Right lobe of liver (tissue), 6 donors: ENCODE results near the gene CYB5R3. TPM values are rescaled to one million over a fixed set of nuclear protein-coding genes. Genes with fewer than 3 reads are reported as not detected.
"Not testable (repeated sequence)": the region's sequence is repeated elsewhere in the genome, so short reads cannot be mapped to it uniquely, and the experiment has no call there.

ENCODE experiments used
- ATAC-seq, 4 donors: fragments of 200-7000 bp; cut with Tn5 transposase; one replicate each; pipeline ENCODE4 v1.9.1; 2020; ENCODE audit warnings: mild to moderate bottlenecking in 4 of 4, moderate library complexity in 4 of 4
- DNase-seq, 3 donors: peaks; one replicate each; pipeline ENCODE4 v3.0.0-alpha.2; 2020
- H3K27ac ChIP-seq, 3 donors: fragments of 200-600 bp; one replicate each; pipeline ENCODE4 v1.8.0; 2022
- H3K27me3 ChIP-seq, 2 donors: fragments of 200-600 bp; one replicate each; pipeline ENCODE4 v1.8.0; 2022
- H3K36me3 ChIP-seq, 4 donors: fragments of 200-600 bp; sonication (generic) in 1 of 4; one replicate each; pipeline versions ENCODE4 v1.5.1 to v1.8.0; 2017 to 2022; ENCODE audit warnings: control low read depth in 1 of 4
- H3K4me1 ChIP-seq, 4 donors: fragments of 200-600 bp; sonication (generic) in 1 of 4; one replicate each; pipeline versions ENCODE4 v1.5.1 to v1.8.0; 2017 to 2022; ENCODE audit warnings: control low read depth in 1 of 4
- H3K4me3 ChIP-seq, 3 donors: fragments of 200-600 bp; one replicate each; pipeline ENCODE4 v1.8.0; 2022
- H3K9me3 ChIP-seq, 4 donors: fragments of 200-600 bp; sonication (generic) in 1 of 4; one replicate each; pipeline versions ENCODE4 v1.5.1 to v1.8.0; 2017 to 2022; ENCODE audit warnings: control low read depth in 1 of 4
- CTCF ChIP-seq, 4 donors: fragments of 200-600 bp in 3 of 4; fragments of 450-650 bp in 1 of 4; IDR thresholded peaks; one replicate each; pipeline versions ENCODE4 v1.5.1 to v1.8.0; 2016 to 2022; ENCODE audit warnings: antibody characterized with exemption in 4 of 4, mild to moderate bottlenecking in 2 of 4
- POLR2A ChIP-seq: fragments of 450-650 bp; IDR thresholded peaks from one replicate; pipeline ENCODE4 v1.6.1; 2017; ENCODE audit warnings: antibody characterized with exemption, mild to moderate bottlenecking
- WGBS: methylation state at CpG from one replicate; pipeline ENCODE4 v1.1.6; 2018; ENCODE audit warnings: low coverage, low lambda C conversion rate; ENCODE audit not compliant: insufficient coverage; ENCODE audit errors: missing lambda C conversion rate; 5-methylcytosine and 5-hydroxymethylcytosine counted together
- intact Hi-C, 2 donors: fragments of 100-400 bp; cut with DNase I; formaldehyde crosslinking; loops; one replicate each; pipeline versions ENCODE4 v1.11.2 to v1.14.1; 2022
- total RNA-seq, 6 experiments: library from RNA; depleted of rRNA in 2 of 6; stranded (reverse); fragments of >200 nt in 2 of 6; fragmentation: NEBNext Ultra II Directional in 3 of 6; extraction: Animal tissue kit (Norgen Biotek cat#: 25700) in 3 of 6; gene quantifications; one replicate each; pipeline versions ENCODE4 v1.1.0 to v1.2.4, GENCODE V29; 2016 to 2023
- donor health status: DM: no; HTN: yes; CAD: no.
- donor health status: DM: no; HTN: no; CAD: no.
- donor health status: DM: no; HTN: no; CAD: no.
- donor health status: DM: no; HTN: yes; CAD: no.
- donor health status: DM: no; HTN: yes; CAD: no.

Gene CYB5R3
- total RNA-seq, 6 experiments from 2014 or later = 146 to 211 (median 170) TPM

- H3K27me3 ChIP-seq = no peaks in the 10 kb centered on the region
- DNase-seq = no peak
- intact Hi-C loops = no loop called here
Measured at GRCh38 chr22:42611051-42611450, 38.1 kb downstream of the CYB5R3 start.

DNA sequence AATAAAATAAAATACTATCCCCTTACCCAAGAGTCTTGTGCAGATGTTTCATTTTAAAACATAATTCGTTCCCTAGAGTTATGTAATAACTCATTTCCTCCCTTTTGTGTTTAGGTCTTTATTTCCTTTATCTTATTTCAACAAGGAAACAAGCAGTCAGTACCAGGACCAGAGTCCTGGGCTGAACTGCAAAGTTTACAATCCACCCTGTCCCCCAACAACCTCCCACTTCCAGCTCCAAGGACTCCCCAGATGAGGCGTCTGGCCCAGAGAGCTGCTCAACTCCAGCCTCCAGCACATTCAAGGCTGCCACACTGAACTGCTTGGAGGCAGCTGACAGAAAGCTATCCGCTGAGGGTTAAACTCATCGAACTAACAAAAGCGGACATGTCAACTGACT, 39.0 kb downstream of the CYB5R3 start:
- Histone ChIP-seq H3K4me1 (peaks cover 0 to 24% (median 15%) of the 10 kb centered on the region in 4 donors), H3K9me3 (no peaks in the 10 kb centered on the region), H3K27ac (no peak overlapping the region), H3K36me3 (no peaks in the 10 kb centered on the region), H3K4me3 (no peak overlapping the region), H3K27me3 (no peaks in the 10 kb centered on the region)
- TF ChIP-seq POLR2A (no peak), CTCF (IDR thresholded peaks at IDR 0.05) (no peak)
- WGBS = 49% methylated on average over 5 of the region's 5 CpGs
- ATAC-seq = no peak
- no peak for DNase-seq
- intact Hi-C loops = no loop called here

More at GRCh38 chr22:42611051-42611450, 38.1 kb downstream of the CYB5R3 start:
- Histone ChIP-seq H3K27ac (no peak overlapping the region), H3K9me3 (no peaks in the 10 kb centered on the region), H3K36me3 (no peaks in the 10 kb centered on the region), H3K4me1 (peaks cover 0 to 28% (median 17%) of the 10 kb centered on the region in 4 donors), H3K4me3 (no peak overlapping the region)
- no peak for ATAC-seq
- WGBS = 86% methylated on average over 1 of the region's 1 CpG
- no peak for TF ChIP-seq CTCF (IDR thresholded peaks at IDR 0.05)
- no peak for TF ChIP-seq POLR2A

- WGBS = 45% methylated on average over 3 of the region's 11 CpGs
Measured at GRCh38 chr22:42608823-42609361, 40.3 kb downstream of the CYB5R3 start.

GRCh38 chr22:42608136-42608822, 40.9 kb downstream of the CYB5R3 start:
- no peak overlapping the region for H3K27ac ChIP-seq

More at GRCh38 chr22:42608823-42609361, 40.3 kb downstream of the CYB5R3 start:
- intact Hi-C loops = no loop called here
- TF ChIP-seq CTCF (IDR thresholded peaks at IDR 0.05) = no peak
- no peak for TF ChIP-seq POLR2A
- H3K27ac ChIP-seq = no peak overlapping the region
- ATAC-seq = no peak
- peaks cover 0 to 24% (median 15%) of the 10 kb centered on the region in 4 donors for H3K4me1 ChIP-seq
- H3K27me3 ChIP-seq = no peaks in the 10 kb centered on the region
- no peaks in the 10 kb centered on the region for H3K36me3 ChIP-seq
- no peak overlapping the region for H3K4me3 ChIP-seq
- H3K9me3 ChIP-seq = no peaks in the 10 kb centered on the region
- DNase-seq = no peak

GRCh38 chr22:42607641-42608040, 41.6 kb downstream of the CYB5R3 start:
- ATAC-seq, DNase-seq, H3K27me3 ChIP-seq, H3K27ac ChIP-seq, intact Hi-C loops, H3K9me3 ChIP-seq, H3K36me3 ChIP-seq, H3K4me3 ChIP-seq: not testable (repeated sequence)
- peaks cover 0 to 17% (median 6%) of the 10 kb centered on the region in 4 donors for H3K4me1 ChIP-seq
- WGBS = no CpG with 5 or more reads among the region's 31 CpGs

More at GRCh38 chr22:42608136-42608822, 40.9 kb downstream of the CYB5R3 start:
- H3K4me1 ChIP-seq = peaks cover 0 to 21% (median 11%) of the 10 kb centered on the region in 4 donors
- TF ChIP-seq POLR2A = no peak
- TF ChIP-seq CTCF (IDR thresholded peaks at IDR 0.05) = no peak
- ATAC-seq = no peak
- intact Hi-C loops = no loop called here
- DNase-seq = no peak
- H3K4me3 ChIP-seq = no peak overlapping the region
- no peaks in the 10 kb centered on the region for H3K27me3 ChIP-seq
- WGBS = 85% methylated on average over 11 of the region's 11 CpGs
- H3K9me3 ChIP-seq = no peaks in the 10 kb centered on the region
- H3K36me3 ChIP-seq = no peaks in the 10 kb centered on the region
